B cell (primary cell): ENCODE results near the gene SAC3D1.

Experiments
- CTCF ChIP-seq: fragments of 200-600 bp; IDR thresholded peaks from one replicate; pipeline ENCODE4 v1.8.0; 2022; ENCODE audit warnings: antibody characterized with exemption, mild to moderate bottlenecking
- EZH2 ChIP-seq: IDR thresholded peaks from 2 replicates; pipeline ENCODE4 v1.6.1; 2012; ENCODE audit warnings: borderline replicate concordance, low read depth, mild to moderate bottlenecking, moderate library complexity, low read length; ENCODE audit not compliant: insufficient read depth, poor library complexity, severe bottlenecking

GRCh38 chr11:65060913-65061408 lies 20.0 kb downstream of the SAC3D1 start:
- TF ChIP-seq CTCF (no peak), EZH2 (no peak)
